Cardiac ventricle fibroblast (primary cell): Measurements from ENCODE around the gene OR14A16. TPM values are rescaled to one million over a fixed set of nuclear protein-coding genes. Genes with fewer than 3 reads are reported as not detected.

Experiments used
- total RNA-seq: library from RNA; depleted of rRNA; stranded (reverse); fragments of >200 nt; gene quantifications from 2 replicates; pipeline ENCODE4 v1.2.3, GENCODE V29; 2015

The OR14A16 gene
- total RNA-seq, result not detected in 2 replicates

GRCh38 chr1:247824023-247824422 lies at the start of gene OR14A16:
Gene OR14A16, minus strand, starts transcription at chr1:247824119. Its CDS starts 8,390 bp downstream, at chr1:247815729.

GRCh38 chr1:247857069-247857984 lies 33.4 kb upstream of the OR14A16 start, which contains the start of gene TRIM58:
Gene TRIM58, plus strand, starts transcription at chr1:247857187. Its CDS starts 60 bp downstream, at chr1:247857247.

GRCh38 chr1:247841796-247842195 lies 17.9 kb upstream of the OR14A16 start, which contains the start of gene OR11L1:
Gene OR11L1, minus strand, starts transcription at chr1:247841896. Its CDS starts 0 bp downstream, at chr1:247841896.

Other genes starting within 250 kb of the OR14A16 start
- gene OR2G2, start 235.8 kb downstream of the OR14A16 start, total RNA-seq, result not detected in 2 replicates
- gene OR2G3, start 218.5 kb downstream of the OR14A16 start, total RNA-seq, result not detected in 2 replicates
- gene OR13G1, start 144.4 kb downstream of the OR14A16 start, total RNA-seq, result not detected in 2 replicates
- not detected in 2 replicates for gene OR6F1, start 107.5 kb downstream of the OR14A16 start, total RNA-seq
- gene OR14K1, start 85.5 kb downstream of the OR14A16 start, total RNA-seq, result not detected in 2 replicates
- gene OR14A2, start 76.0 kb downstream of the OR14A16 start, total RNA-seq, result not detected in 2 replicates
- gene OR1C1, start 63.6 kb downstream of the OR14A16 start, total RNA-seq, result not detected in 2 replicates
- not detected in 2 replicates for gene OR11L1, start 17.8 kb upstream of the OR14A16 start, total RNA-seq
- gene TRIM58, start 33.1 kb upstream of the OR14A16 start, total RNA-seq, result not detected in 2 replicates
- not detected in 2 replicates for gene OR2W3, start 71.5 kb upstream of the OR14A16 start, total RNA-seq
- gene OR2T8, start 96.1 kb upstream of the OR14A16 start, total RNA-seq, result not detected in 2 replicates
- gene OR2AJ1, start 100.8 kb upstream of the OR14A16 start, total RNA-seq, result not detected in 2 replicates
- not detected in 2 replicates for gene OR2L8, start 124.7 kb upstream of the OR14A16 start, total RNA-seq
- gene OR2AK2, start 141.1 kb upstream of the OR14A16 start, total RNA-seq, result not detected in 2 replicates
- not detected in 2 replicates for gene OR2L5, start 189.5 kb upstream of the OR14A16 start, total RNA-seq
- not detected in 2 replicates for gene OR2L2, start 206.0 kb upstream of the OR14A16 start, total RNA-seq
- gene OR2L3, start 222.7 kb upstream of the OR14A16 start, total RNA-seq, result not detected in 2 replicates